ENCODE data around the gene ACTL6B.

The ACTL6B gene

DNA sequence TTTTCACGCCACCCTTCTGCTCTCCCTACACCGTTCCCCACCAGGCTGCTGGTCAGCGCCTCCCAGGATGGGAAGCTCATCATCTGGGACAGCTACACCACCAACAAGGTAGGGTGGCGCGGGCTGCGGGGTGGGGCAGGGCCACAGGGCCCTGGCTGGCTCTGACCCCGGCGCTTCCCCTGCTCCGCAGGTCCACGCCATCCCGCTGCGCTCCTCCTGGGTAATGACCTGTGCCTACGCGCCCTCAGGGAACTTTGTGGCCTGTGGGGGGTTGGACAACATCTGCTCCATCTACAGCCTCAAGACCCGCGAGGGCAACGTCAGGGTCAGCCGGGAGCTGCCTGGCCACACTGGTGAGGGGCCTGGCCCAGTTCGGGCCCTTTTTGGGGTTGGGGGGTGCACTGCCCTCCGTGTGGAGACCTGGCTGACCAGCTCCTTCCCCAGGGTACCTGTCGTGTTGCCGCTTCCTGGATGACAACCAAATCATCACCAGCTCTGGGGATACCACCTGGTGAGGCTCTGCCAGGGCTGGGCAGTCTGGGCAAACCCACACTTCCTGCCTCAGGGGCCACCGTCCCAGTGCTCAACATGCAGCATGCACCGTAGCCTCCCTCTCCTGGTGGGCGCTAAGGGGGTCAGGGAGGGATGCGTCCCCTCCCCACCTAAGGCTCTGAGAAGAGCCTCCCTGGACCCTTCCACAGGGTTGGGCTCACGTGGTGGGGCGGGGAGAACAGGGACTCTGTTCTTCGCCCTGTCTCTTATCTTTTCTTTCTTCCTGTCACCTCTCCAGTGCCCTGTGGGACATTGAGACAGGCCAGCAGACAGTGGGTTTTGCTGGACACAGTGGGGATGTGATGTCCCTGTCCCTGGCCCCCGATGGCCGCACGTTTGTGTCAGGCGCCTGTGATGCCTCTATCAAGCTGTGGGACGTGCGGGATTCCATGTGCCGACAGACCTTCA lies 21.3 kb upstream of the ACTL6B start:
- peaks cover 5% of the 10 kb centered on the region for H3K4me1 Mint-ChIP-seq
- peak overlapping the region; percentile 14 to 78 (median 65) for H3K27ac Mint-ChIP-seq
- no peak for TF ChIP-seq CTCF (IDR thresholded peaks at IDR 0.05; ENCODE audit: unreplicated experiment in 3 of 3)

DNA sequence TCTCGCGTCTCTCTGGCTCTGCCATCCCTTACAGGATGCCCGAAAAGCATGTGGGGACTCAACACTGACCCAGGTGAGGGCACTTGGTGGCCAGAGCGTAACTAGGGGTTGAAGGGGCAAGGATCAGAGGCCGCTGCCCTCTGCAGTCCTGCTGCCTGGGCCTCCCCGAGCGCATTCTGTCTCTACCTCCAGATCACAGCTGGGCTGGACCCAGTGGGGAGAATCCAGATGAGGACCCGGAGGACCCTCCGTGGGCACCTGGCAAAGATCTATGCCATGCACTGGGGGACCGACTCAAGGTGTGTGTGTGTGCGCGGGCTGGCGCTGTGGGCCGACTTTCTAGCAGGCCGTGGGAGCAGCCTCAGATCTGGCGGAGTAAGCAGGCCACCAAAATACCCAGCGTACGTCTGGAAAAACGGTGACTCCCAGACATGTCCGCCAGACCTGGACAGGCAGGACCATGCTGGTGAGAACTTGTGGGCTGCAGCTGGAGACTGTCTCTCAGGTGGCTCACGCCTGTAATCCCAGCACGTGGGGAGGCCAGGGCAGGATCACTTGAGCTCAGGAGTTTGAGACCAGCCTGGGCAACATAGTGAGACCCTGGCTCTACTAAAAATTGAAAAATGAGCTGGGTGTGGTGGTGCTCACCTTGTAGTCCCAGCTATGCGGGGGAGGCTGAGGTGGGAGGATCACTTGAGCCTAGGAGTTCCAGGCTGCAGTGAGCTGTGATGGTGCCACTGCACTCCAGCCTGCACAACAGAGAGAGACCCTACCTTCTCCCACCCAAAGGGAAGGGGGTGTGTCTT lies 20.5 kb upstream of the ACTL6B start:
- H3K27me3 Mint-ChIP-seq (ENCODE audit: low read depth) = peaks cover 1% of the 10 kb centered on the region
- peak overlapping the region; percentile 27 to 78 (median 76) for H3K27ac Mint-ChIP-seq
- H3K4me3 Mint-ChIP-seq = peak overlapping the region; percentile 85 to 88 (median 86)
- H3K36me3 Mint-ChIP-seq (ENCODE audit: low read depth) = peaks cover 25% of the 10 kb centered on the region
- peaks cover 5% of the 10 kb centered on the region for H3K4me1 Mint-ChIP-seq
- H3K9me3 Mint-ChIP-seq = no peaks in the 10 kb centered on the region
- no peak for TF ChIP-seq CTCF (IDR thresholded peaks at IDR 0.05; ENCODE audit: unreplicated experiment in 3 of 3)

More for the DNA sequence above, 21.3 kb upstream of the ACTL6B start:
- no peaks in the 10 kb centered on the region for H3K27me3 Mint-ChIP-seq (ENCODE audit: low read depth)
- H3K9me3 Mint-ChIP-seq = no peaks in the 10 kb centered on the region
- H3K4me3 Mint-ChIP-seq = peak overlapping the region; percentile 85 to 88 (median 86)
- peaks cover 26% of the 10 kb centered on the region for H3K36me3 Mint-ChIP-seq (ENCODE audit: low read depth)

- TF ChIP-seq CTCF (IDR thresholded peaks at IDR 0.05; ENCODE audit: unreplicated experiment in 3 of 3) = no peak
- Mint-ChIP-seq H3K4me3 (peak overlapping the region; percentile 85 to 88 (median 86)), H3K27ac (peak overlapping the region in 1 of 3 experiments; percentile 78), H3K4me1 (peaks cover 5% of the 10 kb centered on the region), H3K9me3 (no peaks in the 10 kb centered on the region), H3K27me3 (ENCODE audit: low read depth) (peaks cover 8% of the 10 kb centered on the region), H3K36me3 (ENCODE audit: low read depth) (peaks cover 22% of the 10 kb centered on the region)
Measured at GRCh38 chr7:100675581-100676350, 19.5 kb upstream of the ACTL6B start.

DNA sequence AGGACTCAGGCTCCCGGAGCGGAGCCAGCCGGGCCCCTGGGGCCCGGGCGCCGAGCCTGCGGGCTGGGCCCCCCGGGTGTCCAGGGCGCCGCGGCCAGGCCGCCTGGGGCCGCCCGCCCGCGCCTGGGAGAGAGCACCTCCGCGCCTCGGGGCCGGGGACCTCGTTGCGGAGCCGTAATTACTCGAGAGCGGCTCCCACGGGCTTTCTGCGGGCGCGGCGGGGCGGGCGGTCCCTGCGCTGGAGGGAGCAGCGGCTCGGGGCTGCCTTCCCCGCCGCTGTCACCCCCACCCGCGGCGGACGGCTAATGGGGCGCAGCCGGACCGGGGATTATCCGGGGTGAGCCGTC lies 18.8 kb upstream of the ACTL6B start:
- no peak overlapping the region for H3K27ac Mint-ChIP-seq
- no peaks in the 10 kb centered on the region for H3K9me3 Mint-ChIP-seq
- H3K36me3 Mint-ChIP-seq (ENCODE audit: low read depth) = peaks cover 19% of the 10 kb centered on the region
- H3K4me1 Mint-ChIP-seq = peaks cover 2% of the 10 kb centered on the region
- peak overlapping the region; percentile 96 to 97 (median 96) for H3K4me3 Mint-ChIP-seq
- peaks cover 8% of the 10 kb centered on the region for H3K27me3 Mint-ChIP-seq (ENCODE audit: low read depth)
- no peak for TF ChIP-seq CTCF (IDR thresholded peaks at IDR 0.05; ENCODE audit: unreplicated experiment in 3 of 3)

DNA sequence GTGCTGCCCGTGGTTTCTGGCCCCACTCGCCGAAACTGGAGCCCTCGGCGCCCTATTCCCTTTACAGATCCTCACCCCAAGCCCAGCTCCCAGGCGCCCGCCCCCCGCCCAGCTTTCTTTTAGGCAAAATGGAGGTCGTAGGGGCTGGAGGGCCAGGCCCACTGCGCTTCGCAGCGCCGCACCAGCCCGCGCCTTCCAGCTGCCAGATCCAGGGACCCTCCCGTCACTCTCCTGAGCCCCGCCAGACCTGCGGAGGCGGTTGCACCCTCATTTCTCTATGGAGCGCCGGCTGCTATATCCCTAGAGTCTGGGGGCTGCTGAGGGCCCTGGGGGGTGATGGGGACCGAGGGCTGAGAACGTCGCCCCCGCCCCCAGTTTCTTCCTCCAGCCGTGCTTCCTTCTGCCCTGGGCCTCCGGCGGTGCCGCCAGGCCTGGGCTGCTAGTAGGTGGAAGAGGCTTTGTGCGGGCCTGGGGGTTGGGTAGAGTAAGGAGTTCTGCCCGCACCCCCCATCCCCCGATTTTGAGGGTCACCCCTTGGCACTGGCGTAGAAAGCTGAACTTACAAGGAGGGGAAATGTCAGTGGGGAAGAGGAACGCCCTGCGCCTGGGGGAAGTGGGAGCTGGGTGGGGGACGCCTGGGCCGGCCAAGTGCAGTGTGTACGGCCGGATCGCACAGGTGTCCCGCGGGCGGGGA lies 18.3 kb upstream of the ACTL6B start:
- Mint-ChIP-seq H3K4me1 (no peaks in the 10 kb centered on the region), H3K9me3 (no peaks in the 10 kb centered on the region), H3K36me3 (ENCODE audit: low read depth) (peaks cover 16% of the 10 kb centered on the region), H3K27me3 (ENCODE audit: low read depth) (peaks cover 8% of the 10 kb centered on the region), H3K27ac (peak overlapping the region; percentile 89 to 99 (median 99)), H3K4me3 (peak overlapping the region; percentile 96 to 97 (median 96))
- TF ChIP-seq CTCF (IDR thresholded peaks at IDR 0.05; ENCODE audit: unreplicated experiment in 3 of 3) = no peak

Measured in nephron (organoid).